Activated T-cell treated with anti-CD3 and anti-CD28 coated beads, Interleukin-2, amount 50 U/mL, for 4 hours (primary cell): ENCODE measurements around the gene DNHD1. TPM values are rescaled to one million over a fixed set of nuclear protein-coding genes. Genes with fewer than 3 reads are reported as not detected.

Experiments used
- ATAC-seq, 2 donors: fragments of 200-7000 bp; cut with Tn5 transposase; one replicate each; pipeline ENCODE4 v1.10.0; 2021
- DNase-seq: peaks from one replicate; pipeline ENCODE4 v3.0.0-alpha.2; 2020
- H3K27me3 Mint-ChIP-seq: one replicate; pipeline ENCODE4 v1.8.0; 2021; ENCODE audit warnings: low read depth, mixed read lengths
- H3K36me3 Mint-ChIP-seq: one replicate; pipeline ENCODE4 v1.8.0; 2022; ENCODE audit warnings: mixed read lengths; ENCODE audit not compliant: insufficient read depth
- H3K4me1 Mint-ChIP-seq: one replicate; pipeline ENCODE4 v1.8.0; 2021; ENCODE audit warnings: low read depth, mixed read lengths
- H3K4me3 Mint-ChIP-seq: one replicate; pipeline ENCODE4 v1.8.0; 2021; ENCODE audit warnings: mild to moderate bottlenecking, moderate library complexity, mixed read lengths
- H3K9me3 Mint-ChIP-seq: one replicate; pipeline ENCODE4 v1.8.0; 2021; ENCODE audit warnings: mixed read lengths
- total RNA-seq, 3 donors: library from RNA; stranded (reverse); gene quantifications; one replicate each; pipeline ENCODE4 v1.2.1, GENCODE V29; 2021

DNHD1 gene
- total RNA-seq, 3 donors from 2014 or later = 6.0 to 6.7 (median 6.1) TPM

DNA sequence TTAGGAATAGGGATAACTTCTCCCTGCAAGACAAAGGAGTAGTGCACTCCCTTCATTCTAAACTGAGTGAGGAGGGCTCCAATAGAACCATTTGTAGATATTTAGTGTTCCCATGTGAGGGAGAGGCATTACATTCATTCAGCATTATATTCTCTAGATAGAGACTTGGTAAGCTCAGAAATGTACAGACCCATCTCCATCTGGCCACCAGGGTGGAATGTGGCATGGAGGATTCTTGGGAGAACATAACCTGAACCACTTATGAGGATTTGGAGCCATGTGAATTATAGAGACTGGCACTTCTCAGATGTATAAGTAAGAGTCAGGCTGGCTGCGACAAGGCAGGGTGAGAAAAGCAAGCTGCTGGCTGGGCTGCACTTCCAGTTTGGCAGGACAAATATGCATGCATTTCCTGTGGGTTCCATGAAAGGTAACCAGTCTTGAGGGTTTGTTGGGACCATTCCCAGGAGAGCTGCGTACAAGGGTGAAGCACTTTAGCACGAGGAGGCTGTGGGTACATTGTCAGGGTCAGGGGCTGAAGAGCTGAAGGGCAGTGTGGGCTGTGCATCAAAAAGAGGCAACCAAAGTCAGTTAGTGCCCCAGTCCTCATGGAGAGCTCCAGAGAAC, 97.2 kb downstream of the DNHD1 start:
- no peaks in the 10 kb centered on the region for H3K27me3 Mint-ChIP-seq

DNA sequence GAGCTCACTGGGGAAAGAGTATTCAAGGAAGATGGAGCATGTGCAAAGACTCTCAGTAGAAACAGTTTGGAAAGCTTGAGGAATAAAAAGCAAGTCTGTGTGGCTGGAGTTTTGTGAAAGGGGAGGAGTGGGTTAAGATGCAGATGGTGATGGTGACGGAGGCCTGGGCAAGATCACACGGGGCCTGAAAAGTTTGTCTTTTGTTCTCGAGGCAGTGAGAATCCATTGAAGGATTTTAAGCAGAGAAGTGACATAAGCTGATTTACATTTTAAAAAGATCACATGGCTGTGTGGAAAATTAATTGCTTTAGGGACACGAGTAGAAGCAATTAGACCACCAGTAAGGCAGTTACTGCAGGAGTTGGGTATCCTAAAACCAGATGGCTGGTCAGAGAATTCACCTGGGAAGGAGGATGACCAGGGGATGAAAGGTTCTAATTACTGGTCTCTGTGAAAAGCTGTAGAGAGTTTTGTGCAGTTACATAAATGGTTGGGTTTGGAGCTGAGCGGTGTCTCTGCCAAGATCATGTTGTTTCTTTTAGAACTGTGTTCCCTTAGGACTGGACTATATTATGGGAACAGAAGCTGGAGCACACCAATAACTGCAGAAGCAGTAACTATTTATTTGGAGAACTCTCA, 99.3 kb downstream of the DNHD1 start:
- H3K4me1 Mint-ChIP-seq = peaks cover 26% of the 10 kb centered on the region
- ATAC-seq (no peak), DNase-seq (no peak)
- no peaks in the 10 kb centered on the region for H3K9me3 Mint-ChIP-seq
- no peak overlapping the region for H3K4me3 Mint-ChIP-seq
- H3K27me3 Mint-ChIP-seq = no peaks in the 10 kb centered on the region
- H3K36me3 Mint-ChIP-seq = peaks cover 52% of the 10 kb centered on the region

More for the DNA sequence above, 97.2 kb downstream of the DNHD1 start:
- ATAC-seq = no peak
- H3K4me1 Mint-ChIP-seq = peaks cover 23% of the 10 kb centered on the region
- DNase-seq = no peak
- no peaks in the 10 kb centered on the region for H3K9me3 Mint-ChIP-seq
- H3K4me3 Mint-ChIP-seq = no peak overlapping the region
- peaks cover 47% of the 10 kb centered on the region for H3K36me3 Mint-ChIP-seq

DNA sequence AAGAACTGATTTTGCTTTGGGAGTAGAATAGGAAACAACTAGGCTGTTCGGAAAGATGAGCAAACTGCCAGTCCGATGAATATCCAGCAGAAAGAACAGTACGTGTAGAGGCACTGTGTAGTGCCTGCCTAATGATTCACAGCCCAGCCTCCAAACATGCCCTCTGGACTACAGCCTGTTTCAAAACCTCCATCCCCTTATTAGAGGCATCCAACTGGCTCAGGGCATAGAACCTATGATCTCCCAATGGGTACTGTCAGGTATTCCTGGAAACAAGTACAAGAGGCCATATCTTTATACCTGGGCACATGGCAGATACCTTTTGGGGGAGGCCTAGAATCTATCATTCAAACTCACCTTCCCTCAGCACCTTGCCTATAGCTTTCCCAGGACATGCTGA, 101.5 kb downstream of the DNHD1 start:
- DNase-seq (no peak), ATAC-seq (no peak)
- H3K4me3 Mint-ChIP-seq = no peak overlapping the region
- peaks cover 22% of the 10 kb centered on the region for H3K4me1 Mint-ChIP-seq
- peaks cover 45% of the 10 kb centered on the region for H3K36me3 Mint-ChIP-seq
- H3K27me3 Mint-ChIP-seq = no peaks in the 10 kb centered on the region
- H3K9me3 Mint-ChIP-seq = no peaks in the 10 kb centered on the region

DNA sequence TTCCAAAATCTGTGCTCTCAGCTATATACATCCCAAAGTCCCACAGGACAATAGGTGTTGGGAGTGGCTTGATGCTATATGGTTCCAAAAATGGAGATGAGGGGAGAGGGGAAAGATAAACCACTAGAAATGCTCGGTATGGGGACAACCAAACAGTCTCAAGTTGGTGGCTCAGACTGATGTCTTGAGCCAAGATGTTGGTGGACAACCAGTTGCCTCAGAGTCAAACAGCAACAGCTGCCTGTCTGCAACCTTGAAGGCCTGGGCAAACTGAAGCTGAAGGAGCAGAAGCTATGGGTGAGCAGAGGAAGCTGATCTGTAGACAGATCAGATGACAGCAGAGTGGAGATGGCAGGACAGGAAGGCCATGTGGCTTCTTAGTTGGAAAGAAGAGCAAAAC, 102.4 kb downstream of the DNHD1 start:
- no peak overlapping the region for H3K4me3 Mint-ChIP-seq
- H3K36me3 Mint-ChIP-seq = peaks cover 39% of the 10 kb centered on the region
- H3K9me3 Mint-ChIP-seq = no peaks in the 10 kb centered on the region
- ATAC-seq = no peak
- H3K4me1 Mint-ChIP-seq = peaks cover 13% of the 10 kb centered on the region
- H3K27me3 Mint-ChIP-seq = no peaks in the 10 kb centered on the region
- DNase-seq = no peak

DNA sequence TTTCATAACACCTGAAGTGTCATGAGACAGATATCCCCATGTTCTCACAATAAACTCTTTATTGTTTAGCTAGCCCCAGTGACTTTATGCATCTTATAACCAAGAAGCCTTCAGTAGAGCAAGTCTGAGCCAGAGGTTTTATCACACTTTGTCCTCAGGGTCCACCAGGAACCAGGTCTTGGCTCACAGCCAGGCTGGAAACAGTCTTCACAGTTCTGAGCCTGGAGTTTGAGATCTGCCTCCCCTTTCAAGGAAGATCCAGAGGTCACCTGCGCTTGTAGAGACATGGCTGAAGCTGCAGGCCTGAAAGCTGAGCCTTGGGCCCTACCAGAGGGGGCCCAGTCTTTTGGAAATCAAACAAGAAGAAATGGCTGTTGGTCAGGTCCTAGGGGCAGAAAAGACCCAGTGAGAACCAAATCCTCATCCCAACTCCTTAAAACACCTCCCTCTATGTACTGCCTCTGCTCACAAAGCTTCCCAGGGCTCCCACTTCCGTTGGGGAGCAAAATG, 102.9 kb downstream of the DNHD1 start:
- Mint-ChIP-seq H3K27me3 (no peaks in the 10 kb centered on the region), H3K9me3 (no peaks in the 10 kb centered on the region), H3K4me1 (peaks cover 13% of the 10 kb centered on the region), H3K4me3 (no peak overlapping the region), H3K36me3 (peaks cover 36% of the 10 kb centered on the region)
- no peak for DNase-seq
- ATAC-seq = no peak

DNA sequence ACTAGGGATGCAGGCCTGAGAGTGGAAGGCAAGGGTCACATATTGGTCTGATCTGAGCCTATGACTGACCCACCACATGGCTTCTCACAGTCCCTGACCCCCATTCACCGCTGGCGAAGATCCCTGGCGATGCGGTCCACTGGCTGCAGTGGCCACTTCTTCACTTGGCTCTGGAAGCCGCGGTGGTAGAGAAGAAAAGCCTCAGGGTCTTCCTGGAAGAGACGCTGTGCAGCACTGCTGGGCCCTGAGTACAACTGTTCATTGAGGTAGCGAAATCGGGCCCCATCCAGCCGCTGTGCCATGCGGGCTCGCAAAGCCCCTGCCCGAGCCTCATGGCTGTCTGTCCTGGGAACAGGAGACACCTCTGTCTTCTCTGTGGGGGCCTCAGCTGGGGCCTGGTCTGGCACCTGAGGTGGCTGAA, 104.0 kb downstream of the DNHD1 start:
- H3K4me1 Mint-ChIP-seq = peaks cover 13% of the 10 kb centered on the region

DNA sequence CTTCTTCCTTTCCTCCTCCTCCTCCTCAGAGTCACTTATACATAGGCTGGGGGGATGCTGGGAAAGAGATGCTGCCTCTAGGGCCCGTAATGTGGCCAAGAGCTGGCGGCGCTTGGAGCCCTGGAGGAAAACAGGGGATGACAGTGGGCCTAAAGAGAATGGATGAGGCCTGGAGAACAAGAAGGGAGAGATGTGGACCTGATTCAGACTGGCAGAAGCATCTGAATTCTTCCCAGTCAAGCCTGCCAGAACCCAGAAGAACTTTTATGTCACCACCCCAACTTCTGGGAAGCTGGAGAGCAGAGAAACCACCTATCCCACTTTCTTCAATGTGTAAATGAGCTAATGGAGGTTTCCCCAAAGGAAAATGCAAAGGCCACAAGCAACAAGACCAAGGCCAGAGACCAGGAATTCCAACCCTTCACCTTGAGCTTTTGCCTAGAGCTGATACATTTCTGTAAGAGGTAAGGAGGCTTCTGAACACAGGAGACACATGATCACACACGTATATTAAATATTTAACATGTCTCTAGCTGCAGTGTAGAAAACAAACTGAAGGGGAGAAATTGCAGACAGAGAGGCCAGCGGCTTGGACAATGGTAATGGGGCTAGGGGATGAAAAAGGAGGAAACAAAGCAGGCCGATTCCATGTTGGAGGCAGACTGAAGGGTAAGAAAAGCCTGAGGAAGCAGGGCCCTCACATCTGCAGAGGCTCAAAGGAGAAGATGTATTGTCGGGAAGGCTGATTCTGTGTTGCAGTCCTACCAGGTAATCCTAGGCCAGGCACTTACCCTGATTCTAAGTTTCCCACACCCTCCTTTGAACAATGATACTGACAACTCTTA, 105.2 kb downstream of the DNHD1 start:
- peaks cover 29% of the 10 kb centered on the region for H3K36me3 Mint-ChIP-seq
- no peaks in the 10 kb centered on the region for H3K9me3 Mint-ChIP-seq
- peaks cover 15% of the 10 kb centered on the region for H3K4me1 Mint-ChIP-seq
- no peak for ATAC-seq
- H3K4me3 Mint-ChIP-seq = no peak overlapping the region
- no peaks in the 10 kb centered on the region for H3K27me3 Mint-ChIP-seq
- no peak for DNase-seq

More for the DNA sequence above, 104.0 kb downstream of the DNHD1 start:
- H3K36me3 Mint-ChIP-seq = peaks cover 34% of the 10 kb centered on the region
- H3K4me3 Mint-ChIP-seq = peak overlapping the region; percentile 44
- DNase-seq = no peak
- no peak for ATAC-seq
- no peaks in the 10 kb centered on the region for H3K27me3 Mint-ChIP-seq
- no peaks in the 10 kb centered on the region for H3K9me3 Mint-ChIP-seq

GRCh38 chr11:6603287-6604080, 106.4 kb downstream of the DNHD1 start, which contains the start of the genes ILK and RRP8:
TSS of gene ILK (plus strand) at chr11:6603774. CDS start at chr11:6604272, 498 bp downstream.
TSS of gene RRP8 (minus strand) at chr11:6603616. CDS start at chr11:6603502, 114 bp downstream.
- peaks cover 18% of the 10 kb centered on the region for H3K4me1 Mint-ChIP-seq
- no peaks in the 10 kb centered on the region for H3K27me3 Mint-ChIP-seq
- ATAC-seq (peak; percentile 86 to 87), DNase-seq (peak; percentile 79)
- no peaks in the 10 kb centered on the region for H3K9me3 Mint-ChIP-seq
- peaks cover 27% of the 10 kb centered on the region for H3K36me3 Mint-ChIP-seq
- H3K4me3 Mint-ChIP-seq = no peak within 1 kb of the TSS

DNA sequence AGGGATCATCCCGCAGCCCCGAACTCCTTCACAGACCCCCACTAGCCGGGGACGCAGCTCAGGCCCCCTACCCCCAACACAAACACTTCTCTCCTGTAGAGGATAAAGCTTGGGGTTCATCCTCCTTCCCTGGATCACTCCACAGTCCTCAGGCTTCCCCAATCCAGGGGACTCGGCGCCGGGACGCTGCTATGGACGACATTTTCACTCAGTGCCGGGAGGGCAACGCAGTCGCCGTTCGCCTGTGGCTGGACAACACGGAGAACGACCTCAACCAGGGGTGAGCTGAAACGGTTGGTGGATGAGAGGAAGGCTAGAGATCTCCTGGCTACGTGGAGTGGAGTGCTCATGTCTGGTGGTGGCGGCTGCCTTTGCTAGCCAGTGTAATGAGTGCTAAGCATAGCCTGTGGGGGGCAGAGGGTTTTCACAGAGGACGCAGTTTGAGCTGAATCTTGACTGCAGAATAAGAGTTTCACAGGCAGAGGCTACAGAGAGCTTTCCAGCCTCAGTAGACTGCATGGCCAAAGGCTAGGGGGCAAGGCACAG, 107.1 kb downstream of the DNHD1 start:
- DNase-seq (peak; percentile 45), ATAC-seq (peak; percentile 46 to 49)
- no peaks in the 10 kb centered on the region for H3K9me3 Mint-ChIP-seq

GRCh38 chr11:6604790-6605189, 107.7 kb downstream of the DNHD1 start:
- H3K4me3 Mint-ChIP-seq = no peak overlapping the region
- ATAC-seq = no peak
- no peak for DNase-seq
- no peaks in the 10 kb centered on the region for H3K9me3 Mint-ChIP-seq
- peaks cover 26% of the 10 kb centered on the region for H3K36me3 Mint-ChIP-seq
- no peaks in the 10 kb centered on the region for H3K27me3 Mint-ChIP-seq
- peaks cover 21% of the 10 kb centered on the region for H3K4me1 Mint-ChIP-seq

More for the DNA sequence above, 107.1 kb downstream of the DNHD1 start:
- Mint-ChIP-seq H3K4me1 (peaks cover 20% of the 10 kb centered on the region), H3K27me3 (no peaks in the 10 kb centered on the region), H3K4me3 (no peak overlapping the region), H3K36me3 (peaks cover 25% of the 10 kb centered on the region)

- Mint-ChIP-seq H3K9me3 (no peaks in the 10 kb centered on the region), H3K36me3 (peaks cover 30% of the 10 kb centered on the region), H3K4me3 (no peak overlapping the region), H3K4me1 (peaks cover 38% of the 10 kb centered on the region), H3K27me3 (no peaks in the 10 kb centered on the region)
- ATAC-seq (no peak), DNase-seq (no peak)
Measured at GRCh38 chr11:6606471-6607189, 109.5 kb downstream of the DNHD1 start.

DNA sequence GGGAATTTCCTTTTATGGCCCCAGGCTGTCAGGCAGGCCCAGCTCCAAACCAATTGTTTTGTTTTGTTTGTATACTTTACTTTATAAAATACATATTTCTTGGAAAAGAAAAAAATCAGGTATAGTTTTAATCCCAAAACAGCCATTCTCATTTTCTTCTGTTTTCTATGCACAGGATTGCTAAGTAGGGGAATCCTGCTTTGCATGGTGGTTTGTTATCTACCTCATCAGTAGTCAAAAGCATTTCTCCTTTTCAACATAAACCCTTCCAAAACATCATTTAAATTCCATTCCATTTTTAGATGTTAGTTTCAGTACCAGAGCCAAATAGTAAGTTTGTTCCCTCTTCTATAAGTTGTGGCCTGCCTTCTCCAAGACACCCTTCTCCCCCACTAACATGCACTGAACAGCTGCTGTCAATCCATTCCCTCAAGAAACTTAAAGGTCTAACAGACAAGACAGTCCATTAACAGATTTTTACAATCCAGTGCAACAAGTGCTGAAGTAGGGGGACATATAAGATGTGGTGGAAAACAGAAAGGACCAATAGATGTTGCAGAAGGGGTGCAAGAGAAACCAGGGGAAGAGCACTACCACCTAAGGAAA, 110.2 kb downstream of the DNHD1 start:
- no peaks in the 10 kb centered on the region for H3K27me3 Mint-ChIP-seq
- DNase-seq (no peak), ATAC-seq (no peak)
- H3K4me3 Mint-ChIP-seq = no peak overlapping the region
- no peaks in the 10 kb centered on the region for H3K9me3 Mint-ChIP-seq
- H3K4me1 Mint-ChIP-seq = peaks cover 38% of the 10 kb centered on the region
- H3K36me3 Mint-ChIP-seq = peaks cover 27% of the 10 kb centered on the region

- no peaks in the 10 kb centered on the region for H3K9me3 Mint-ChIP-seq
- H3K36me3 Mint-ChIP-seq = peaks cover 27% of the 10 kb centered on the region
- no peaks in the 10 kb centered on the region for H3K27me3 Mint-ChIP-seq
- no peak overlapping the region for H3K4me3 Mint-ChIP-seq
- H3K4me1 Mint-ChIP-seq = peaks cover 38% of the 10 kb centered on the region
- DNase-seq (no peak), ATAC-seq (no peak)
Measured at GRCh38 chr11:6608011-6608410, 110.9 kb downstream of the DNHD1 start.
